HS-27A (cell line): Measurements from ENCODE around the gene KIAA0825.

Experiments
- DNase-seq: peaks from one replicate; pipeline ENCODE4 v3.0.0-alpha.2; 2012; ENCODE audit warnings: low read depth, missing footprints

The KIAA0825 gene

DNA sequence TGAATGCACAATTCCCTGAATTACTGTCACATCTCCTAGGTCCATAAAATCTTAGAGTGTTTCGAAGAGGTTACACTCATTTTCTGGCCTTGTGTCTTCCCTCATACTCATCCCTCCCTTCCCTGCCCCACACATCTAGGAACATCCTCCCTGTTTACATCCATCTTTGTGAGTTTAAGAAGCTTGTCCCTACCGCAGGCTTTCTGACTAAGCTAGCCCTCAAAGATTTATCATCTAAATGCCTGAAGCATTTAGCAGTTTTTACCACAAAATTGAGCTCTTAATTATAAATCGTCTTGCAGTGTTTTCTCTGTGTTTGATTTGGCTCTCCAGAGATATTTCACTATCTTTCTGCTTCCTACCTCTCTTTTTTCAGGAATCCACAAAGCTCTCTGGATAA, 374.8 kb downstream of the KIAA0825 start:
- DNase-seq: no peak

DNA sequence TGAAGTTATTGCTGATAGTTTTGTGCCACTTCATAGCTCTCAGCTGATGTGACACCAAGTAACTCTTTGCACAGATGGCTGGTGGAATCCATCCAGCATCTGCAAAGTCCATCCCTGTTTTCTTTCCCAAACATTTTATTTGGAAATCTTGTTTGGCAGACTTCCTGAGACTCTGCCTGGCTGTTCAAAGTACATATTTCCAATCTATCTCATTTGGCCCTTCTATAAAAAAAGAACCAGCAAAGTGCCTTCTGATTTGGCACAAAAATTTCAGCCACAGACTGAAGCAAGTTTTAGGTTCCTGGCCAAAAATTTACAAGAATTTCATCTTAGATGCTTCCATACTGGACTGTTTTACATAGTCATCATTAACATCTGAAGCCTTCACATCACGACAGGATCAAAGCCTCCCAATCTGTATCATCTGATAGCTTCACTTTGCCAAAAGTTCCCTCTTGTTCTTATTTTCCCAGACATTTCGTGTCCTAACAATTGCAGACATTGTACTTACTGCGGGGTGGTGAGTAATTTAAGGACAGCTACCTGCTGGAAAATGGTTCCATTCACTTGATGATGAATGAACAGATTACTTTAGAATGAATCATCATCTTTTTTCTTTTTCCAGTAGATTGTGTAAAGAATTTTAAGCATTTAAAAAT, 377.3 kb downstream of the KIAA0825 start:
- peak; percentile 40 for DNase-seq

DNA sequence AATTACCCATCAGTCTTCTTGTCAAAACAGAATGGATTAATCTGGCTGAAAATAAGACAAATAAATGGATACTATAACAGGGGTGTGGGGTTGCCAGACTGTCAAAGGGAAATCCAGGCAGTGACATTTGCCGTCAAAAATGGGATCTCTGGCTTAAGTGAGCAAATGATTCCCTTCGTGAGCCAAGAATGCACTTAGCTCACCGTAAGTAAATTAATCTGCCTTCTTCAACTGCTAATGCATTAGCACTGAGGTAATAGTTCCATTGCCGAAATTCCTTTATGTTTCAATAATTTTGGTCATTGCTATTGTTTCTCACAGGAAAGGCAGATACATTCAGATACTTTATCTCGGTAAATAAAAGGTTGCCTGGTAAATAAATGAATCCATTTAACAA, 377.8 kb downstream of the KIAA0825 start:
- no peak for DNase-seq

DNA sequence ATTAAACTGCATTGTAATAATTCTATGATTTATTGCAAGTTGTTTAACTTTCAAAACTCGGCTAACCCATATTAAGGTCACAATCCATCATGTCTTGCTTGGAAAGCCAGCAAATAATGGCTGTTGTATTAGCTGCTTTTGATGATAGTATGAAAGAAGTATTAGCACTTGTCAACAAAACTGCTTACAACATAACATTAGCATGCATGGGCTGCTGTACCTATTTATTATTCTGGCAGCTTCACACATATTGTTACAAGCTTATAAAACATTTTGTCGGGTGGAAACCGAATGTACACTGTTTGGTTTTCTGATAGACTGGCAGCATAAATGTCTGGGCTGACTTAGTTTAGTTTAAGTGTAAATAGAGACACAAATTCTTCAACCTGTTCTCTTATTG, 378.3 kb downstream of the KIAA0825 start:
- DNase-seq: no peak

DNA sequence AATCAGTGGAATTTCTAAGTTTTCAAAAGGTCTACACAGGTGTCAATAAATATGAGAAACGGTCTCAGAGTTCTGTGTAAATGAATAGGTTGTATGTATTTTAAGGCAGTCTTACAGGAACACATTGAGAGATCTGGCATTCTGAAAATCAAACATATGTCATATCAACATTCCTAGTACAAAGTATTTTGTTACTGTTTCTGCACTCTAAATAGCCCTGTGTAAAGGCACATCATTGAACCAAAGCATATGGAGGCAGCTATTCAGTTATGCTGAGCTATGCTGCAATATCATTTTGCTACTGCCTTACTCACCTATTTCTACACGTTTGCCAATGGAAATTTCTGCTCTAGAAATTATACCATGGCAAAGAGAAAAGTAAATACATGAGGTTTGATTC, 379.1 kb downstream of the KIAA0825 start:
- DNase-seq: no peak

DNA sequence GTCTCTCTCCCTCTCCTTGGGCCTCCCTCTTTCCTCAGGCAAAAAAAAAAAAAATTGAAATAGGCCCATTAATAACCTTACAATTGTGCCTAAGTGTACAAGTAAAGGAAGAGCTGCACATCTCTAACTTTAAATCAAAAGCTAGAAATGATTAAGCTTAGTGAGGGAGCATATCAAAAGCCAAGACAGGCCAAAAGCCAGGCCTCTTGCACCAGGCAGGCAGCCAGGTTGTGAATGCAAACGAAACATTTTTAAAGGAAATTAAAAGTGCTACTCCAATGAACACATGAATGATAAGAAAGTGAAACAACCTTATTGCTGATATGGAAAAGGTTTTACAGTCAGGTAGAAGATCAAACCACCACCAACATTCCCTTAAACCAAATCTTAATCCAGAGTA, 383.4 kb downstream of the KIAA0825 start:
- no peak for DNase-seq

DNA sequence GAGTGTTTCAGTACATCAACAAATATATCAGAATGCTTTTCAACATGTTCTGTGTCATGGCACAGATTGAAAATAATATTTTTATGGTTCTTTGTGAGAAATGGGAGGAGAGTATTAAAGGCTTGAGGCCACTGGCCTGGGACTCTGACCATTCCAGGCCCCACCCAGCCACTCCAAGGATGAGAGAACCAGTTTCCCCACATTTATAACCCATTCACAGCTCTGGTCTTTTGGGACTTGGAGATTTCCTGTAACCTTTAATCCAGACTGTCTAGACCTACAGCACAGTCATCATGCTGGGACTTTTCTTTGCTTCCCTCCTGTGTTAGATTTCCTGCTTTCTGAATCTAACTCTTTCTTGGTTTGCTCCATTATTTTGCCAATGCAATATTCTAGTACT, 389.6 kb downstream of the KIAA0825 start:
- DNase-seq: no peak

DNA sequence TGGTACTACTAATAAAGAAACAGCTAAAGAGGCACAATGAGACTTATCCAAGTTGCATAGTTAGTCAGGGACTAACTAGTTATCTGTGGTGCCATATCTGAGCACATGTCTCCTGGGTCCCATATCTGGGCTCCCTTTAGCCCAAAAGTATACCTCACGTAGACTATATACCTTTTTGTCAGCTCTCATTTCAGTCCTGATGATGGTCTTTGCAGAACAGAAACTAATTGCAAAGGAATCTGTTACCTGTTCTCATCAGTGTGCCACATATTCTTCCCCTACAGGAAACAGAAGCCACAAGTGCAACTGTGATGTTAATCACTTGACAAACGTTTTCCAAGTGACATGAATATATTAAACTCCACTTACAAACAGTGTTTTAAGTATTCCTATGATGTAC, 395.2 kb downstream of the KIAA0825 start:
- DNase-seq: no peak

DNA sequence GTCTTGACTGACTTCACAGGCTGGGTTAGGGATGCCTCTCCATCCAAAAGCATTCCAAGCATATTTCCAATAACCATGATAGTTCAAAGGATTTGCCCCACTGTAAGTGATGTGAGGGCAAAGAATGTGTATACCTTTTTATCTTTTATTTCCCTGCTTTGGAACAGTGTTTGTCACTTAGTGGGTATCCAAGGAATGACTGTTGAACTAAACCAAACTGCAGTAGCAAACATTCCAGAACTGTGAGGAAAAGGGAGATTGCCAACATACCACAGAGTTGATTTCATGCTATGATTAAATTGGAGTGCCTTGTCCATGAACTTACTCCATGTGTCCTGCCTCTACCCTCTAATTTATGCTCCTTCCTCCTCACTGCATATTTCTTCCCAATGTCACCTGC, 400.0 kb downstream of the KIAA0825 start:
- DNase-seq: peak; percentile 84

DNA sequence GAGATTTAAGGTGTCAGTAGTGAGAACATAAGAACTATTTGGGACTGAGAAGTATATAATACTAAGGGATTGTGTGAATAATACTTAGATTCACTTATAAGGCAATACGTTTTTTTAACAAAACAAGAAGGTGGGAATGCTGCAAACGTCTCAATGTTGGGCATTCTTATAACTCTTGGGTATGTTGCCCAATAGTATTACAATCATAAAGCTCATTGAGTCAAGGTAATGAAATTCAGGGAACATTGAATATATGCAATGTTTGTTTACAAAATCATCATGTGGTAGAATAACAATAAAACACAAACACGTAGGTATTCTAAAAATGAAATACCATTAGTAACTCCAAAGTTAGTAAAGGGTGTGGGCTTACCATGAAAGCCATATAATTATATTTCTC, 400.7 kb downstream of the KIAA0825 start:
- DNase-seq: no peak

DNA sequence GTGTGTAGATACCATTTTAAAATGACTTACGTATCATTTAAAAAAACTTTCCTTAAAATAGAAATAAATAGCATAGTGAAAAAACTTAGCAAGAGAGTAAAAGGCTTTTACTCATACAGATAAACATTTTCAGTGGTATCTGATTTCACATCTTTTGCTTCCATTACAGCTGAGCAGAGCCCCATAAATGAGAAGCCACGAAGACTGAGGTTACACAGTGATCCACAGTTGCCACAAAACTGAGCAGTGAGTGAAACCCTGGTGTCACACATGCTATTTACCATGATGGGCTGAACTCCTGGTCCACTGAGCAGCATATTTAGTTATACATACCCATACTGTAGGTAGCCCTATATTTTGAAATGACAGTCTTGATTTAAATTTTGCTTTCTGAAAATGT, 401.2 kb downstream of the KIAA0825 start:
- no peak for DNase-seq

DNA sequence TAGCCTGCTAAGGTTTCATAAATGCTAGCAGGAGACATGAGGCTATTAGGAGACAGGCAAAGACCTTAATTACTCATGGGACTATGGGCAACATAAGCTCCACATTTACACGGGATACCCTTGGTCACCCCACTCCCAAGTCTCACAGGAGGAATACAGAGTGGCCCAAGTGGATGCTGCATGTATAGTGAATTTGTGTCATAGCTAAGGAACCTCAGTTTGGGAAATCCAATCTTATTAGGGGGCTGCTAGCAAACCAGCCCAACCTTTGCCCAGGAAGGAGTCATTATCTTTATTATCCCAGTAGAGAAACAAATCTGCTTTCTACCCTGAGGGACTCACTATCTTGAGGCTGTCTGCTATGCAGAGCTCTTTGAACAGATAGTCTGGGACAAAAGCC, 405.9 kb downstream of the KIAA0825 start:
- DNase-seq: no peak

DNA sequence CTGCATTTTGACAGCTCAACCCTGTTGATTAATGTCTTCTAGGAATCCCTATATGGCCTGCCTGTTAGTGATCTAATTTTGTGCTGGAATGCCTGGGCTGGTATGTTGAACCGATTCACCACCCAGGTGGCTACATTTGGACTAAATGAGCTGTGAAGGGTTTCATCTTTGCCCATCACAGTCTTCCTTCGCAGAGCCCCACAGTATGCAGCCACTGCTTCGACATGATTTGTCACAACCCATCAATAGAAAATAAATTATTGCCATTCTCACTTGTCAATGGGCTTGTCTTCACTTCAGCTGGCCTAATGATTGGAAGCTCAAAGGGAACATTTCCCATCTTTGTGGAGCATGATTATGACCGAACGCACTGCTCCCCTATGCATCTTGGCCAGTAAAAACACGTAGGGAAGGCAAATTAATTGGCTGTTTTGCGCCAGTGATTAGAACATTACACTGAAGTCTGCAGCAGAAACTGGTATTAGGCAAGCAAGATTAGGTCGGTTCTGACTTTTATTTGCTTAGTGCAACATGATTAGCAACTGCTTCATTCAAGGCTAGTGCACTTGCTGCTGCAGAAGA, 408.5 kb downstream of the KIAA0825 start:
- no peak for DNase-seq

DNA sequence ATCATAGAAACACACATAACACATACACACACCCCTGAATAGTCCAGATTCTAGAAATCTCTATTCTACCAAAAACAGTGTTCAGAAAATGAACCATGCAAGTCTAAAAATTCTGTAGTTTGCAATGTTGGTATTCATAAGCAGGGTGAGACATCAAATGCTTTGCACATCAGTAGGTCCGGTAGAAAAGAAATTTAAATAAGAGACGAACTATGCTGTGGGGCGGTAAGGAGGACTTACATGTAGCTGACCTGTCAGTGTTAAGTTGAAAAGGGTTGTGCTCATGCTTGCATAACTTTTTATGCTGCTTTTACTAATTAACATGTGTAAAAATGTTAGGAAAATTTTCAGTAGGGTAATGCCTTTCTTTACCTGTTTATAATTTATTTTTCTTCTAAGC, 409.1 kb downstream of the KIAA0825 start:
- DNase-seq: no peak

DNA sequence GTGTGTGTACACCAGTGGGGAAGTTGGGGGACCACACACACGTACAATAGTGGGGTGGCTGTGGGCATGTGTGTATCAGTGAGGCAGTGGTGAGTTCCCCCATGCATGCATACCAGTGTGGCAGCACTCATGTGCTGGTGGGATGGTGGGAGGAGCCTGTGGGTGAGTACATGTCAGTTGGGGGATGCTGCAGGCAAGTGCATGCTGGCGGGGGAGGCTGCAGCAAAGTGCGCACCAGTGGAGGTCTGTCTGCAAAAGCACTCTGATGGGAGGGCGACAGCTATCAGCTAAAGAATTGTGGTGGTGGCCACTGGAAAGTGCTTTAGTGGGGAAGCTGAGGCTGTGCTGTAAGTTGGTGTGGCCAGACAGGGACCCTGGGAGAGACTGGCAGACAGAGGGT, 418.8 kb downstream of the KIAA0825 start:
- DNase-seq: no peak

DNA sequence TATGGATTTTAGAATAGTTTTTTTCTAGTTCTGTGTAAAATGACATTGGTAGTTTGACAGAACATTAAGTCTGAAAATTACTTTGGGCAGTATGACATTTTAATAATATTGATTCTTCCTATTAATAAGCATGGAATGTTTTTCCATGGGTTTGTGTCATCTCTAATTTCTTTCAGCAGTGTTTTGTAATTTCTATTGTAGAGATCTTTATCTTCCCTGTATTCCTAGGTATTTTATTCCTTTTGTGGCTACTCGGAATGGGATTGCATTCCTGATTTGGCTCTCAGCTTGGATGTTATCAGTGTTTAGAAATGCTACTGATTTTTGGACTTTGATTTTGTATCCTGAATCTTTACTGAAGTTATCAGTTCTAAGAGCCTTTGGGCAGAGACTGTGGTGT, 420.4 kb downstream of the KIAA0825 start:
- no peak for DNase-seq

DNA sequence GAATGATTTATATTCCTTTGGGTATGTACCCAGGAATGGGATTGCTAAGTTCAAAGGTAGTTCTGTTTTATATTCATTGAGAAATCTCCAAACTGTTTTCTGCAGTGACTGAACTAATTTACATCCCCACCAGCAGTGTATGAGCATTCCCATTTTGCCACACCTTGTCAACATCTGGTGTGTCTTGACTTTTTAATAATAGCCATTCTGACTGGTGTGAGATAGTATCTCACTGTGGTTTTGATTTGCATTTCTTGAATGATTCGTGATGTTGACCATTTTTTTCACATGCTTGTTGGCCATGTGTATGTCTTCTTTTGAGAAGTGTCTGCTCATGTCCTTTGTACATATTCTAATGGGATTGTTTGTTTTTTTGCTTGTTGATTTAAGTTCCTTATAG, 421.5 kb downstream of the KIAA0825 start:
- DNase-seq: no peak

DNA sequence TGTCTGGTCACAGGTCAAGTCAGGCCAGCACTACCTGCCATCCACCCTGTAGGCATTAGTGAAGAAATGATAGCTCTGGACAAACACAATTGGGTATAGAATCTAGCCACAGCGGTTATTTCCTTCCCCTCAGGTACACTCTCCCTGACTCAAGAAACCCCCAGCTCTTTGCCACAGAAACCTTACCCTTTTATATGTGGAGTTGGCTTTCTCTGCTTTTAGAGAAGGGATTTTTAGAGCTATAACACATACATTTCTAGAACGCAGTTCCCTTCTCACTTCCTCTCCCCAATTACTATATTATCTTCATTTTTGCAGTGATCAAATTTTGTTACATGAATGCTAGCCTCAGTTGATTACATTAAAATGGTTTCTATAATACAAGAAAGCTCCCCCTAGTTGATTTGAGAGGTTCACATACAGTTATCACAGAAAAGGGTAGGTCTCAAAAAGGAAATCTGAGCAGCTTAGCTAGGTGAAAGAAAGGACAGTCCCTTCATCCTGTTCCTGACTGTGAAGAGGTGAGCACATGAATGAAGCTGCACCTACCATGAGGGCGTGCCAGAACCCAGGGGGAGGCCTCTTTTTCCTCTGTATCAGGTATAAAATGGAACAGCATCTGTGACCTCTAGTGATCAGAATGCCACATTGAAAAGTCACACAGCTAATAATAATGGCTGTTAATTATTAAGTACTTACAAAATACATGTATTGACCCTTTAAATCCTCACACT, 425.6 kb downstream of the KIAA0825 start:
- DNase-seq: no peak

DNA sequence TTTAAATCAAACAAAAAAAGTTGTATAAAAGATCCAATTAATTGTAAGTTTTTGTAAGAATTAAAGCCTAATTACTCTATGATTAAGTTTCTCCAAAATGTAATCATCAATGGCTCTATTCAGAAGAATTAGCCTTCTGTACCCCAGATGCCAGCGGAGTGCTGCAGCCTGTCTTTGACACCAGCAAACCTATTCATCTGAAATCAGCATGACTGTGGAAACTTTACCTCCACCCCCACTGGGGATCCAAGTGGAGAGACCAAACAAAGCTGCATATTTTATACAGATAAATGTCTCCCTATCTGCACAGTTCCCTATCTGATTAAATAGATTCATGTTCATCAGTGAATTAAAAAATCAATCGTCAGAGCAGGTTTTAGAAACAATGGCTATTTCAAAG, 426.8 kb downstream of the KIAA0825 start:
- DNase-seq: no peak

DNA sequence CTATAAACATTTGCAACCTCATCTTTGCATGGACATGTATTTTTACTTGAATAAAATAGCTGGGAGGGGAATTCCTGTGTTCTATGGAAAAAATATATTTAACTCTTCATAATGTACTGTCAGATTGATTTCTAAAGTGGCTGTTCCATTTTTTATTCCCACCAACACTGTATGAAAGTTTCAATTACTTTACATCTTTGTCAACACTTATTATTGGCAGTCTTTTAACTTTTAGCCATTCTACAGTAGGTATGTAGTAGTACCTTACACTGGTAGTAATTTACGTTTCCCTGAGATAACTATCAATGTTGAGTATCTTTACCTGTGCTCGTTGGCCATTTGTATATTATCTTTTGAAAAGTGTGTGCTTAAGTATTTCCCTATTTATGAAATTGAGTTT, 429.7 kb downstream of the KIAA0825 start:
- DNase-seq: no peak

DNA sequence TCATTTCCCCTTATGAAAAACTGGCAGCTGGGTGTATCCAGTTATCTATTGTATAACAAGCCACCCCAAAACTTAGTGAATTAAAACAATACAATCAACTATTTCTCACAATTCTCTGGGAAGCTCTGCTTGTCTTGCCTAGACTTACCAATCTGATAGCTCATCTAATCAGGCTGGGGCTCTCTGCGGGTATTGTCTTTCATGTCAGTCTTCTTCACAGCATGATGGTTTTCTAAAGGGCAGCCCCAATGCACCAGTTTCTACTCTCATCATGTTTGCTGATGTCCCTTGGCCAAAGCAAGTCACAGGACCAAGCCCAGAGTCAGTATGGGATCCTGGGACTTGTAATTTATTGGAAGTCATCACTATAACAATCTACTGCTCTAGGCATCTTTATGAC, 433.5 kb downstream of the KIAA0825 start:
- DNase-seq: no peak

DNA sequence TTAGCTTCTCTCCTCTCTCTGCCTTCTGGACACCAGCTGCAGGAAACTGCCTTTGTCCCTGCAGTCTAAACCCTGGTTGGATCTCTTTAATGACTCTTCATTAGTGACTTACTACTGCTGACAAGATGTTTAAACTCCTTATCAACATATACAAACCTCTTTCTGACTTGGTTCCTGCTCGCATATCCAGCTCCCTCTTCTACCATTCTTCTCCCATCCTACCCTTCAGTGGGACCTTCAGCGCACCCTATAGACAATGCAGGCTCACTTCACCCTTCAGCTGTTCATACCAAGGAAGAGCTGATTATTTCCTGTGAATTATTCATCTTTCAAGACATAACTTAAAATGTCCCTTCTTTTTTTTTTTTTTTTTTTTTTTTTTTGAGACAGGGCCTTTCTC, 436.5 kb downstream of the KIAA0825 start:
- DNase-seq: no peak

DNA sequence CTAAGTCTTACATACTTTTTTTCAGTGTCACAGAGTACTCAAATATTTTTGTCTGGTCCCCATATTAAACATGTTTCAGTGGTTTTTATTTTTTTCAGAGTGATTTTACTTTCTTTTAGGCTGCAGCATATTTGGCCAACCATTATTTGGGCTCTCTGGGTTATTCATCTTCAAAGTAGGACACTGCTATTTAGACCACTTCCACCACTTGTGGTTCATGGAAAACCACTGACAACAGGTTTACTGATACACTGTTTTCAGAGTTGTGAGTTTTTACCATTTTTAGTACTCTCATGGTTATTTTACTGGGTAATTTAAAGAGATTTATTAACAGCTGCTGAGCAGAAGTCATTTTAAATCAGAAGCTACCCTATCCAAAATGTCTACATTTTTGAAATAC, 437.6 kb downstream of the KIAA0825 start:
- DNase-seq: no peak

DNA sequence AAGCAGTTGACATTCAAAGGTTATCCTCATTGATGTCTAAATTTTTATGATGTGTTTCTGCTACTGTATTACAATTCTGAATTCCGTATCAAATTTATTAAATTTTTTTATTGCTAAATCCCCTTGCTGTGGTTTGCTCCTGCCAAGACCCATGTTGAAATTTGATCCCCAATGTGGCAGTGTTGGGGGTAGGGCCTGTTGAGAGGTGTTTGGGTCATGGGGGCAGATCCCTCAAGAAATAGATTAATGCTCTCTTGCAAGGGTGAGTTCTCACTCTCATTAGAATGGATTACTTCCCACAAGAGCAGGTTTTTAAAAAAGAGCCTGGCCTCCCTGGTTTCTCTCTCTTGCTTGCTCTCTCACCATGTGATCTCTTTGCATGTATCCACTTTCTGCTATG, 442.5 kb downstream of the KIAA0825 start:
- no peak for DNase-seq
